Cardiac muscle cell (in vitro differentiated cells and primary cell): ENCODE data around the gene SGSH. TPM values are rescaled to one million over a fixed set of nuclear protein-coding genes. Genes with fewer than 3 reads are reported as not detected.
"Not testable (repeated sequence)": the region's sequence is repeated elsewhere in the genome, so short reads cannot be mapped to it uniquely, and the experiment has no call there.

Experiments
- DNase-seq, 2 donors: peaks; one replicate each; pipeline versions ENCODE4 v3.0.0 to v3.0.0-alpha.2; 2010 to 2017; ENCODE audit warnings: low read depth in 1 of 2, low spot score in 1 of 2
- H3K27ac ChIP-seq: fragments of 200-600 bp; sonication (generic); 2 replicates; pipeline ENCODE4 v1.5.1; 2016
- H3K27me3 ChIP-seq: fragments of 200-600 bp; sonication (generic); 2 replicates; pipeline ENCODE4 v1.6.0; 2016; ENCODE audit warnings: control low read depth
- H3K36me3 ChIP-seq: fragments of 200-600 bp; sonication (generic); 2 replicates; pipeline ENCODE4 v1.5.1; 2016; ENCODE audit warnings: control low read depth
- H3K4me1 ChIP-seq: fragments of 200-600 bp; sonication (generic); 2 replicates; pipeline ENCODE4 v1.8.1; 2017; ENCODE audit warnings: low read depth, mild to moderate bottlenecking, mixed run types
- H3K4me3 ChIP-seq: fragments of 200-600 bp; sonication (generic); 2 replicates; pipeline ENCODE4 v1.5.1; 2016; ENCODE audit warnings: mild to moderate bottlenecking
- H3K9me3 ChIP-seq: fragments of 200-600 bp; sonication (generic); 2 replicates; pipeline ENCODE4 v1.5.1; 2017; ENCODE audit warnings: low read depth, mild to moderate bottlenecking, control low read depth
- polyA plus RNA-seq: library from polyadenylated mRNA; unstranded; fragments of >200 nt; fragmentation: Nextera tagmentation; extraction: Ambion mirVana; gene quantifications from 2 replicates; pipeline ENCODE4 v1.2.1, GENCODE V29; 2016
- total RNA-seq: library from RNA; depleted of rRNA; stranded (reverse); fragments of >200 nt; gene quantifications from 2 replicates; pipeline ENCODE4 v1.2.3, GENCODE V29; 2016
- TF ChIP-seq, protein P1 (sequence below): IDR thresholded peaks from 2 replicates; pipeline ENCODE4 v1.5.1; 2012; ENCODE audit warnings: low read depth, mild to moderate bottlenecking, low read length

The SGSH gene
- total and polyA plus RNA-seq, 2 experiments from 2014 or later = 56.6 to 63.2 TPM

DNA sequence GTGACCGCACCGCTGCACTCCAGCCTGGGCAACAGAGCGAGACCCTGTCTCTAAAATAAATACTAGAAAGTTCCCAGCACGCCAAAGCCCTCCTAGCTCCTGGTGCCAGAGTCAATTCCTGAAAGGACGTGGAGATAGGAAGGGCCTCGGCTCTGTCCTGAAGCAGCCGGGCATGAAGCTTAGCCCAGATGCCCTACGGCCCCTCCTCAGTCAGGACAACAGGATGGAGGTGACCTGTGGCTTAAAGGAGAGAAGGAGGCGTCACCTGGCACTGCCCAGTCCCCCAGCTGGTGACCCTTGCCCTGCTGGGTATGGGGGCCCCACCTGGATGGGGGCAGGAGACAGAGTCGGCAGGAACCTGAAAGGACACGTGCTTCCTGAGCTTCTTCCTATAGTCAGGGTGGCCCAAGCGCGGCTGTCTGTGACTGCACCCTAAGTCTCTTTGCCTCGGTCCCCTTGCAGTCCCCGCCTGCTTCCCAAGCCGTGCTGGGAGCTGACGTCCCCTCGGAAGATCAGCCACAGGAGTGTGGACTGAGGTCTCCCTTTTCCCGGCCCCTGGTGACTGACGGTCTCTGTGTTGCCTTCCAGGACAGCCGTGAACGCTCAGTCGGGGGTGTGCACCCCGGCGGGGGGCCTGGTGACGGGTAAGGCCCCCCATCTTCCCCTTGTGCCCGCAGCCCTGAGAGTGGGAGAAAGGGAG is 25.6 kb upstream of the SGSH start:
- no peaks in the 10 kb centered on the region for H3K27me3 ChIP-seq
- TF ChIP-seq, protein P1, sequence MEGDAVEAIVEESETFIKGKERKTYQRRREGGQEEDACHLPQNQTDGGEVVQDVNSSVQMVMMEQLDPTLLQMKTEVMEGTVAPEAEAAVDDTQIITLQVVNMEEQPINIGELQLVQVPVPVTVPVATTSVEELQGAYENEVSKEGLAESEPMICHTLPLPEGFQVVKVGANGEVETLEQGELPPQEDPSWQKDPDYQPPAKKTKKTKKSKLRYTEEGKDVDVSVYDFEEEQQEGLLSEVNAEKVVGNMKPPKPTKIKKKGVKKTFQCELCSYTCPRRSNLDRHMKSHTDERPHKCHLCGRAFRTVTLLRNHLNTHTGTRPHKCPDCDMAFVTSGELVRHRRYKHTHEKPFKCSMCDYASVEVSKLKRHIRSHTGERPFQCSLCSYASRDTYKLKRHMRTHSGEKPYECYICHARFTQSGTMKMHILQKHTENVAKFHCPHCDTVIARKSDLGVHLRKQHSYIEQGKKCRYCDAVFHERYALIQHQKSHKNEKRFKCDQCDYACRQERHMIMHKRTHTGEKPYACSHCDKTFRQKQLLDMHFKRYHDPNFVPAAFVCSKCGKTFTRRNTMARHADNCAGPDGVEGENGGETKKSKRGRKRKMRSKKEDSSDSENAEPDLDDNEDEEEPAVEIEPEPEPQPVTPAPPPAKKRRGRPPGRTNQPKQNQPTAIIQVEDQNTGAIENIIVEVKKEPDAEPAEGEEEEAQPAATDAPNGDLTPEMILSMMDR = no peak
- no peak overlapping the region for H3K27ac ChIP-seq
- no peaks in the 10 kb centered on the region for H3K4me1 ChIP-seq
- H3K36me3 ChIP-seq = peaks cover 20% of the 10 kb centered on the region
- H3K9me3 ChIP-seq = no peaks in the 10 kb centered on the region
- DNase-seq = no peak
- H3K4me3 ChIP-seq = no peak overlapping the region

DNA sequence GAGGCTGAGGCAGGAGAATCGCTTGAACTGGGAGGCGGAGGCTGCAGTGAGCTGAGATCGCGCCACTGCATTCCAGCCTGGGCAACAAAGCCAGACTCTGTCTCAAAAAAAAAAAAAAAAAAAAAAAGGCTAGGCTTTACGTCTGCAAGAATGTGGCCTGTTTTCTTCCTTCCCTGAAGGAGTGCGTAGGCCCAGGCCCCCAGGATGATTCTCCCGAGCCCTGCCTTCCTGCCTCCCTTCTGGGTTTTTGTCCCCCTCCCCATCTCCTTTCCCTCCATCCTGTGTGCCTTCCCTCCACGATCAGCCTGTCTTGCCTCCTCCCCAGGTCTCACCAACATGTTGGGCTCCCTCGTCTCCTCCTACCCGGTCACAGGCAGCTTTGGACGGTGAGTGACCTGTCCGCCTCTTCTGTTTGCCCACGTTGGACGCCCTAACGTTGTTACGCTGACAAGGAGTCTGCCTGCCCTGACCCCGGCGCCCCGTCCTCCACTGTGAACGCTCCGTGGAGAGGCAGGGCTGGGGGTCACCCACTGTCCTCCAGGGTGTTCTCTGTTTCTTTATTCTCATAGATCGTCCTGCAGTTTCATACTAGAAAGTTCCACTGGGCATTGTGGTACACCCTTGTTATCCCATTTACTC is 24.9 kb upstream of the SGSH start:
- no peaks in the 10 kb centered on the region for H3K27me3 ChIP-seq
- H3K27ac ChIP-seq = no peak overlapping the region
- DNase-seq = no peak
- no peaks in the 10 kb centered on the region for H3K9me3 ChIP-seq
- no peaks in the 10 kb centered on the region for H3K4me1 ChIP-seq
- no peak overlapping the region for H3K4me3 ChIP-seq
- TF ChIP-seq, protein P1 = no peak
- H3K36me3 ChIP-seq = peaks cover 17% of the 10 kb centered on the region

DNA sequence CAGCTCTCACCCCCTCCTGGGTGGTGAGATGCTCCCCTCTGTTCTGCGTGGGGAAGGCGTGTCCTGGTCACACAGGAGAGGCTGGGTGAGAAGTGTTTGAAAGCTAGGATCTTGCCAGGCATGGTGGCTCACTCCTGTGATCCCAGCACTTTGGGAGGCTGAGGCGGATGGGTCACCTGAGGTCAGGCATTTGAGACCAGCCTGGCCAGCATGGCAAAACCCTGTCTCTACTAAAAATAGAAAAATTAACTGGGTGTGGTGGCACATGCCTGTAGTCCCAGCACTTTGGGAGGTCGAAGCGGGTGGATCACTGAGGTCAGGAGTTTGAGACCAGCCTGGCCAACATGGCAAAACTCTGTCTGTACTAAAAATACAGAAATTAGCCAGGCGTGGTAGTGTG is 24.3 kb upstream of the SGSH start:
- peaks cover 17% of the 10 kb centered on the region for H3K36me3 ChIP-seq
- H3K9me3 ChIP-seq, DNase-seq: not testable (repeated sequence)

GRCh38 chr17:80243526-80244433 is 23.6 kb upstream of the SGSH start:
- no peak for DNase-seq
- H3K4me1 ChIP-seq = no peaks in the 10 kb centered on the region
- no peak overlapping the region for H3K27ac ChIP-seq
- H3K36me3 ChIP-seq = peaks cover 17% of the 10 kb centered on the region
- no peaks in the 10 kb centered on the region for H3K27me3 ChIP-seq
- TF ChIP-seq, protein P1 = no peak
- H3K9me3 ChIP-seq = no peaks in the 10 kb centered on the region
- H3K4me3 ChIP-seq = no peak overlapping the region

More for the DNA sequence above, 24.3 kb upstream of the SGSH start:
- H3K4me3 ChIP-seq, H3K4me1 ChIP-seq, H3K27me3 ChIP-seq, H3K27ac ChIP-seq: not testable (repeated sequence)

DNA sequence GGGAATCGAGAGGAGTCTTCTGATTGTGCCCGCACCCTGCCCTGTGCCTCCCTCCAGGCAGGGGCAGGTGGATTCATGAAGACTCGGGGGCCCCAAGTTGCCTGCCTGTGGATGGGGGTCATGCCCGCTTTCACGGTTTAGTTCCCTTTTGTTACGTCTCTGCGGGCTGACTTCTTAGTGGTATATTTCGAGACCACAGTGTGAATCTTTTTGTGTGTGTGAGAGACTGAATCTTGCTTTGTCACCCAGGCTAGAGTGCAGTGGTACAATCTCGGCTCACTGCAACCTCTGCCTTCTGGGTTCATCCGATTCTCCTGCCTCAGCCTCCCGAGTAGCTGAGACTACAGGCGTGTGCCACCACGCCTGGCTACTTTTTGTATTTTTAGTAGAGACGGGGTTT is 22.4 kb upstream of the SGSH start:
- H3K4me3 ChIP-seq = no peak overlapping the region
- H3K27ac ChIP-seq = no peak overlapping the region
- no peaks in the 10 kb centered on the region for H3K9me3 ChIP-seq
- H3K4me1 ChIP-seq = no peaks in the 10 kb centered on the region
- TF ChIP-seq, protein P1 = no peak
- no peaks in the 10 kb centered on the region for H3K27me3 ChIP-seq
- peaks cover 21% of the 10 kb centered on the region for H3K36me3 ChIP-seq
- DNase-seq = no peak

GRCh38 chr17:80237386-80237785 is 17.3 kb upstream of the SGSH start:
- H3K9me3 ChIP-seq = no peaks in the 10 kb centered on the region
- H3K4me3 ChIP-seq = no peak overlapping the region
- peaks cover 21% of the 10 kb centered on the region for H3K36me3 ChIP-seq
- no peak overlapping the region for H3K27ac ChIP-seq
- DNase-seq = no peak
- TF ChIP-seq, protein P1 = no peak
- H3K27me3 ChIP-seq = no peaks in the 10 kb centered on the region
- no peaks in the 10 kb centered on the region for H3K4me1 ChIP-seq
